HG03066 (cell line): Measurements from ENCODE around the gene CST1.
A peak's percentile ranks its signal among the peaks of the same experiment; 100 is the strongest.
"Not testable (repeated sequence)": the region's sequence is repeated elsewhere in the genome, so short reads cannot be mapped to it uniquely, and the experiment has no call there.

ENCODE experiments used
- ATAC-seq: cut with Tn5 transposase; IDR thresholded peaks from one replicate; pipeline ENCODE4 v1.9.1; 2021; ENCODE audit warnings: low read depth; ENCODE audit not compliant: unreplicated experiment

CST1 gene

DNA sequence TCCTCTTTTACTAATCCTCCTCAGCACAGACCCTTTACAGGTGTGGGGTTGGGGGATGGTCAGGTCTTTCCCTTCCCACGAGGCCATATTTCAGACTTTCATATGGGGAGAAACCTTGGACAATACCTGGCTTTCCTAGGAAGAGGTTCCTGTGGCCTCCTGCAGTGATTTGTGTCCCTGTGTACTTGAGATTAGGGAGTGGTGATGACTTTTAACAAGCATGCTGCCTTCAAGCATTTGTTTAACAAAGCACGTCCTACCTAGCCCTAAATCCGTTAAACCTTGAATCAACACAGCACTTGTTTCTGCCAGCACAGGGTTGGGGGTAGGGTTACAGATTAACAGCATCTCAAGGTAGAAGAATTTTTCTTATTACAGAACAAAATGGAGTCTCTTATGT lies 6.1 kb upstream of the CST1 start:
- ATAC-seq: not testable (repeated sequence)

DNA sequence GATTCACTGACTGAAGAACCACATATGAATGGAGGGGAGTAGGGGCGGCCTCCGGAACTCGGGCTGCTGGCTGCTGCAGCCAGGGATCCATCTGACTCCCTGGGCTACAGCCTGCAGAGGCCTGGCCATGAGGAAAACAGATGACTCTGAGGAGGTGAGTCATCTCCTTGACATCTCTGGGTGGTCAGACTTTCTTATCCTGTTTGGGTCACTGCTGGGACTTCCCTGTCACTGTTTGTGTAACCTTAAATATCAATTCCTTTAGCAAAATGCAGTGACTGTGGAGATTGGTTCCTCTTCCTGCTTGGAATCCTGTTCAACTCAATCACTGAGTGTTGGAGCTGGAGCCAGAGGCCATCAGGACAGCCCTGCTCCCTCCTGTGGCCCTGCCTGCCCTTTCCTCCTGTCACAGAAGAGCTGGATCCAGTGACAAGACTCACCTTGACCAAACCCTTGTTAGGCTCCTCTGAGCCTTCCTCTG lies 4.4 kb upstream of the CST1 start:
- not testable (repeated sequence) for ATAC-seq

DNA sequence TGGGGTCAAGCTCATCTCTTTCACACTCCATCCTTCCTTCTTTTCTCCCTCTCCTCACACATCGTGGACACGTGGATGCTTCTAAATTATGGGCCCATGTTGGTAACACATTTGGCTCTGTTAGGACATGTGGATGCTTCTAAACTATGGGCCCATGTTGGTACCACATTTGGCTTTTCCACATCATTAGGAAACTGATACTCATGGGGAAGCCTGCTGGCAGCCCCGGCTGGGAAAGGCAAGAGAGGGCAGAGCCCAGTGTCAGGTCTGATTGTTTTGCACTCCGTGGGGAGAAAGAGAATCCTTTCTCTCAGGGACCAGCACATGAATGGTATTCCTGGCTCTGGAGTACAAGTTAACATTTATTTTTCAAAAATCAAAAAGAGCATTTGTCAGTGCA lies 4.0 kb upstream of the CST1 start:
- ATAC-seq: no peak

DNA sequence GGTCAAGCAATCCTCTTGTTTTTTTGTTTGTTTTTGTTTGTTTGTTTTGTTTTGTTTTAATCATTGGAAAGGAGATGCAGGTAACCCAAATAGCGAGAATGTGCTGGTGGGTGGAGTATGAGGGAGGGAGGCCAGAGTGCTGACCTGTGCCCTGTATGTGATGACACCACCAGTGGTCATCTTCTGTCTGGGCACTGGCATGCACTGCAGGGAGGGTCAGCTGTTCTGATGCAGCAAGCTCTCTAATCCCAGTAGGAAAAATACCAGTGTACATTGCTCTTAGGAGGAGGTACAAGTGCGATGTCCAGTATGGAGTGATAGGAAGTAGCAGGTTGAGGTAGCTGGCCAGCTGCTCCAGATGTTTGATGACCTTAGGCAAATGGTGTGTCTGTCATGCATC lies 2.9 kb upstream of the CST1 start:
- ATAC-seq: no peak

DNA sequence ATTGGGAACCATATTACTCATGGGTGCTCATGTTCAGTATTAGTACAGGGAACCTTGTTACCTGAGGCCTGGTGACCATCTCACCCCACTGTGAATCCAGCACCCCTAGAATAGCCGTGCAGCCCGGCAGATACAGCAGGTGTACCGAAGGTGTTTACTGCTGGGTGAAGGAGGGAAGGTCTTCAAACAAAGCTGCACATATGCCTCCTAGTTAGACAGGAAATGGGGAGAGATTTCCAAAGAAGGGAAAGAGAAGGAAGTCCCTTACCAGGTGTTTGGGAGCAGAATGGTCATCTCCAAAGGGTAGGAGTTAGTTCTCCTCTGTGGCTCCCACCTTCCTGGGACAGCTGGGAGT lies 2.4 kb upstream of the CST1 start:
- no peak for ATAC-seq

DNA sequence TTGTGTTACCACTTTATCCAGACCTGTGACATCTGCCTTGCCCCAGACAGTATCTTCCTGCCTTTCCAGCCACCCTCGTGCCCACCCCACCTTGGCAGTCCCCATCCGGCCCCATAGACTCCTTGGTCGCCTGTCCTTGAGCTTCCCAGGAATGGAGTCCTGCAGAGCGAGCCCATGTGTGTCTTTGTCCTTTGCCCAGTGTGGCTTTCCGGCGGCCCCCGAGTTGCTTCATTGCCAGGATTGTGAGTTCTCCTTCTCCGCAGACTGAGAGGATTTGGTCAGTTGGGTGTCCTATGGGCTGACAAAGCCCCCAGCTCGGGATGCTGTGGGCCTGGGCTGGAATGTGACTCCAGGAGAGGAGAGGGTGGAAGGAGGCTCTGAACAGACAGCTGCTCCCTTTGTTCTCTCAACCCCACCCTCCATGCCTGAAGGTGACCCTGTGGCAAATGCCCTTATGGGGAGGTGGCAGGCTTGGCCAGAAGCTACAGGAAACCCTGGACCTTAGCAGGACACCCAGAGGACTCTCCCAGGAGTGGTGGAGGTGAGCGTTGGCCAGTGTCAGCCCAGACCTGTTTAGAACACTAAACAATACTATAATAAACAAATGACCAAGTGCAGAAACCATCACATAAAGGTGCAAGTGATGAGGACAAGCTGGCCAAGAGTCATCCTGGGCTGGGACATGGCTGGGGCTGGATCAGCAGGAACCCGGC lies 1.9 kb upstream of the CST1 start:
- no peak for ATAC-seq

DNA sequence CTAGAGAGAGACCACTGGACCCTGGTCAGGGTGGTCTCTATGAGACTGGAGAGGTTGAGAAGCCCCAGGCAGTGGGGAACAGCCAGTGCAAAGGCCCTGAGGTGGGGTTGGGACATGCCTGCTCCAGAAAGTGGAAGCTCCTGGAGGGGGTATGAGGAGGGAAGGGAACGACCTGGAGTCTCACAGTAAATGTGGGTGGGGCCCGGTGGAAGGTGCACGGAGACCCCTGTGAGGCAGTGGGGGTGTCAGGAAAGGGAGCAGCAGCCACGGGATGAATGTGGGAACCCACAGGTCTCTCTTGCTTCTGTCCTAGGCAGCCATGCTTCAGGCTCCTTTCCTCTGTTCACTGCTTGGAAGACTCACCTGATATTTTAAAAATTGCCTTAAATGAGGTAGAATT lies 1.3 kb upstream of the CST1 start:
- ATAC-seq: no peak

DNA sequence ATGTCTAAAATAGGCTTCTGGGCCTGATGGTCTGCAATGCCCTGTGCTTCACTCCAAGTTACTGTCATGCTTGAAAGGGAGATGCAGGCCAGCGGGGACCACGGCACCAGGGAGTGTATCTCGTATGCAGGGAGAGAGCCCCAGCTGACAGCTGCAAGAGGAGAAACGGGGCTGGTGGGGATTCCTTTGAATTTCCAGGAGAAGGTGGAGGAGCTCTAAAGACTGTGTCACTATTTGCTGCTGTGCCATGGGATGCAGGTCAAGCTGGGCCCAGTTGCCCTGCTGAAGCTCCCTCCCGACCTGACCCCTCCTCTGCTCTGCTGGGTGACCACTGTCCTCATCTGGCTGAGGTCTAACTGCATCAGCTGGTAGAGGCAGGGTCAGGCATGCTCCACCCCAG lies 989 bp downstream of the CST1 start:
- no peak for ATAC-seq

DNA sequence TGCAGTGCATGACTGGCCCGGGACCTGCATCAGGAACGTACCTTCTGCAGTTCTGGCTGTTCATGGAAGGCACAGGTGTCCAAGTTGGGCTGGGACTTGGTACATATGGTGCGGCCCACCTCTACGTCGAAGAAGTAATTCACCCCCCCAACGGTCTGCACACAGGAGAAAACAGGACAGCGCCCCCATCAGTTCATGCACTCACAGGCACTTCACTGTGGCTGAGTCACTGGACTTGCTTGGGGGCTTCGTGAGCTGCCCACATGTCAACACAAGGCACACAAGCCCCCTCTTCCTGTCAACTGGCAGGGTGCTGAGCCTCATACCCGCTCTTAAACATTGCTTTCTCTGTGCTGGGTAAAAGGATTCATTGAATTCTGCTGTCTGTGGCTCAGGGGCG lies 1.8 kb downstream of the CST1 start:
- ATAC-seq: not testable (repeated sequence)

DNA sequence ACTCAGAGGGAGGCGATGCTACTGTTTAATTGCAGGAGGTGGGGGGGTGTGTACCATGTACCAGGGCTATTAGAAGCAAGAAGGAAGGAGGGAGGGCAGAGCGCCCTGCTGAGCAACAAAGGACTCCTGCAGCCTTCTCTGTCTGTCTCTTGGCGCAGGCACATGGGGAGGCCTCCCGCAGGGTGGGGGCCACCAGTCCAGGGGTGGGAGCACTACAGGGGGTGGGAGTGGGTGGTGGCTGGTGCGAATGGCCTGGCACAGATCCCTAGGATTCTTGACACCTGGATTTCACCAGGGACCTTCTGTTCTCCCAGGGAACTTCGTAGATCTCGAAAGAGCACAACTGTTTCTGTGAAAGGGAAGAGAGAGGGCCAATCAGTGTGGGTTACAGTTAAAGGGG lies 3.2 kb downstream of the CST1 start:
- not testable (repeated sequence) for ATAC-seq

DNA sequence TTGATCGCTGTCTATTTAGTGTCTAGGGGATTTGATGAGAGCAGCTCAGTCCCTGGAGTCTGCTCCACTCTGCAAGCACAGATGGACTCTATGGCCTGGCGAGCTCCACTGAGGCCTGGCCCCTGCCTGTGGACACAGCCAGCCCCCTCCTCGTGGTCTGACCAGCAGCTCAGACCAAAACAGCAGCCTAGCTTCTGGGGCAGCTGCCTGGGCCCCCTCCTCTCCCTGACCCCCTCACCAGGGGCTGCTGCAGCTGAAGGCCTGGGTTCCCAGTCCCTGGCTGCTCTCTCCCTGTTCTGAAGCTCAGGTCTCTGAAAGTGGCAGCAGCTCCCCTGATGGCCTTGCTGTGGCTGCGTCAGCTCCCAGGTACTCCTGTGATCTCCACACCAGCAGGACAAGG lies 3.6 kb downstream of the CST1 start:
- not testable (repeated sequence) for ATAC-seq

DNA sequence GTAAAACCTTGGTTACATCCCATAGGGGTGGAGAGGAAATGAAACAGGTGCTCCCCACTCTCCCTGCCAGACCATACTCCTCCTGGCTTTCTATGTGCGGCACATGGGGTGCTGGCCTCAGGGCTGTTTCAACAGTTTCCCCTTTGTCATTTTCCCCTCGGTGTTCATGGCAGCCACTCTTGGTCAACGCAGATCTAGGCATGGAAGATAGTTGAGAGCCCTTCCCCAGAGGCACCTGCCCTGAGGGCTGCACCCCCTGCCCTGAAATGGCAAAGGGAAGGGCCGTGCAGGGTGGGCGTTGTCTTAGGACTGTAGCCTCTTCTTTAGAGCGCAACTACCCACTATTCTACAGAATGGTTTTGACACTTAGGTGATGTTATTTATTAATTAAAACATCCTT lies 4.4 kb downstream of the CST1 start:
- ATAC-seq: no peak

DNA sequence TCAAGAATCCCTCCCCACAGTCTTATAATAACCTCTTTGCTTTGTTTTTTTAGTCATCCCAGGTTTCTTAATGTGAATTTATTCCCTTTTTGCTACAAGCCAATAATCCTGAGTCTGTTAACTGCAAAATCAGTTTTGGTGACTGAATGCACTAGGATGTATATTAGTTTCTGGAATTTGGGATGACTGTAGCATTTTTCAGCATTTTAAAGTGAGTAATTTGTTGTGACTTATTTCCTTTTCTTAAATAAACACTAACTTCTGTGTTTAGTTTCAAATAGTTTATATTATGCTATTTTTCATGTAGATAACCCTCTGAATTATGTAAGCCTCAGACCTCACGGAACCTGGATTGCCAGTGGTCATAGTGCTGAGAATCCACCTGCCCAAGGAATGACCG lies 5.5 kb downstream of the CST1 start:
- ATAC-seq: no peak

DNA sequence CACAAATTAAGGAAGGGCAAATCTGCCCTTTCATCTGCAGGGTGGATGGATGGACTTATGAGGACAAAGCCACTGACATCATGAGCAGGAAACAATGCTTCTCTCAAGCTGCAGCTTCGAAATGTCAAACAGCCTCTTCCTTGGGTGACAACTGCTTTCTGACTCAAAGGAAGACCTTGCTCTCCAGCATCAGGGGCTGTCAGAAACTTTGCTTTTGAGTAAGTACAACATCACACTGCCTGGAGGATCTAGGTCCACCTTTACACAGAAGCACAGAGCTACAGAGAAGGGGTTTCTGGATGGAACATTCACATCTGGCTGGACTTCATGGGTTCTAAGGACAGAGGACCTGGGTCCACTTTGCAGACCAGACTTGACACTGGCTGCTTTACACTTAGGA lies 5.9 kb downstream of the CST1 start:
- no peak for ATAC-seq

DNA sequence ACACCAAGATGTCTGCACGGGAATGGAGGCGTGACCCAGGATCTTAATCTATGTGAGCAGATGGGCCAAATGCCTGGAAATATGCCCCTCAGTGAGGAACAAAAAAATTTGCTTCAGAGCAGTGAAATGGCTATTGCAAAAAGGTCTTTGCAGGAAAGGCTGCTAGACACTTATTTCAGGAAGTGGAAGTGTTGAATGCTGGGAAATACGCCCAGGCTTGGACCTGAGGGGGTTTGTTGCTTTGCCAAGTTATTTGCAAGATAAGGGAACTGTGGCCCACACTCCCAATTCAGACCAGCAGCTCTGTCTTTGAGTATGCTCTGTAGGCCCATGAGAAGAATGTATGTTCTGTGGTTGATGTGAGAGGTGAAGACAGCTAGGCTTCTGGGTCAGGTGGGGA lies 15.3 kb downstream of the CST1 start:
- ATAC-seq: not testable (repeated sequence)

DNA sequence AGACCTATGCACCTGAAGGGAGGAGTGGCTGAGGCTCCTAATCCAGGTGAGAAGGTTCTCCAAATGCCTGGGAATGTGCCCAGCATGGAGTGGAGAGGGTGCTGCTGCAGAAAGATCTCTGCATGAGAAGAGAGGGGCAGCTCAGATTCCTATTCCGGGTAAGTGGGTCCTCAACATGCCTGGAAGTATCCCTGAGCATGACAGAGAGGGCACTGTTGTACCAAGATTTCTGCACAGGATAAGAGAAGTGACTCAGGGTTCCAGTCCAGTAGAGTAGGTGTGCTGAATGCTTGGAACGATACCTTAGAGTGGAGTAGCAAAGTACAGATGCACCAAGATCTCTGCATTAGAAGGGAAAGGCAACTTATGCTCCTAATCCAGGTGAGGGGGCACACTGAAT lies 15.8 kb downstream of the CST1 start:
- ATAC-seq: not testable (repeated sequence)

DNA sequence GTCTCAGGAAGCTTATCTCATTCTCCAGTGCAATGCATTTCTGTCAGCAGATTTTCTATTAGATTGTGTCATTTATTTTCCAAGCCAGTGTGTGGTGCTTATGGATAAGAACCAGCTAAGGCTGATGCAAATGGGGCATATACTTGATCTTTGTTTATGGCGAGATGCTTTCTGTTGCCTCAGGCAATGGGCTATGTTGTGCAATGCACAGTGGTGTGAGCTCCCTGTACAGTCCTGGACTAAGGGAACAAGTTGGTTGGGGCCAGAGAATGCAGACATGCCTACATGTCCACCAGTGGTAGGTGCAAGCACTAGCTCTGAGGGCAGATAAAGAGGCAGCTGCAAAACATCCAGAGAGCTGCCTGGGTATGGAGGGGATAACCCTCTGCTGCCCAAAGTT lies 16.3 kb downstream of the CST1 start:
- ATAC-seq: not testable (repeated sequence)

DNA sequence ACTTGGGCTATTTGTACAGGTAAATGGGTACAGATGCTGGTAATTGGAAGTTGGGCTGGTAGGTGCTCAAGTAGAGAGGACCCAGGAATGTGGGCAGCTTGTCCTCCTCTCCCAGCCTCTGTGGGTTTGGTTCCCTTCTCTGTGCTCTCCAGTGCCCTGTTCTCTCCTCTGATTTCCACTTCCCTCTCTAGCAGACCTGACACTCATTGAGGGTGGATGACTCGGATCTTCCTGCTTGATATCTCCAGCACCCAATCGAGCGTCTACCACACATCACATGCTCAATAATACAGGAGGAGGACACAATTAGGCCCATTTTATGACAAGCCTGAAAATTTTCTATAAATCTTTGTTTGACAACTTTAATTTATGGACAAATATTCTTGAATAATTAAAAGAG lies 23.7 kb downstream of the CST1 start:
- ATAC-seq: no peak

DNA sequence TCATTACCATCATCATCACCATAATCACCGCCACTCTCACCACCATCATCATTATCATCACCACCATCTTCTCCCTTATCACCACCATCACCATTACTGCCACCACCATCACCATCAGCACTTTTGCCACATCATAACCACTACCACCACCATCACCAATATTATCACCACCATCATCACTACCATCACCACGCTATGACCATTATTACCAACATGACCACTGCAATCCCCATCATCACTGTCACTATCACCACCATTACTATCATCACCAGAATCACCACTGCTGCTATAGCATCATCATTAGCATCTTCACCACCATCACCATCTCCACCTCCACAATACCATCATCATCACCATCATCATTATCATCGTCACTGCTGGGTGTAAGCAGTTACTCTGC lies 25.6 kb downstream of the CST1 start:
- no peak for ATAC-seq

DNA sequence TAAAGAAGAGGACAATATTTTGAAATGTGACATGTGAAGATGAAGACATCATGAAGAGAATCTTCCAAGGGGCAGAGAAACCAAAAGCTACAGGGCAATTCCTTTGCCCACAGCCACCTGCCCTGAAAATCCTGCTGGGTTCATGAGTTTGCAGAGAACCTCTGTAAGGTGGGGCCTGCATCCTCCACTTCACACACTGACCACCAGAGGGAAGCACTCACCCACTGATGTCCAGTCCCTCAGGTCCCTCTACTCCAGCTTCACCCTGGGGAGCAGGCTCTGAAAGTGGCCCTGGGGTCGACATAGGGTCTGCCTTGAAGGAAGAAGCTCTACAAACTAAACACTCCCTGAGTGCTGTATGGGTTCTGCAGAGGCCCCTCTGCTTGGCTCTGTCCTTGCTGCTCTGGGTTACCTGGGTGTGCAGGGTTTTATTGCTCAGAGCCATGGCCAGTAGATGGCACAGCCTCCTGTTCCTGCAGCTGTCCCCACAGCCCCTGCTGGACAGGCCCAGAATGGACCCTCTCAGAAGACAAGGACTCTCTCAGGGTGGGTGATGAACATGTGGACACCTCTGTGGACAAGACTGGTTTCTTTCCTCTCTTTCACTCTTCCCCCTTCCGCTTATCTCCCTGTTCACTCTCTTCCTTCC lies 27.0 kb downstream of the CST1 start:
- ATAC-seq: peak; percentile 58

DNA sequence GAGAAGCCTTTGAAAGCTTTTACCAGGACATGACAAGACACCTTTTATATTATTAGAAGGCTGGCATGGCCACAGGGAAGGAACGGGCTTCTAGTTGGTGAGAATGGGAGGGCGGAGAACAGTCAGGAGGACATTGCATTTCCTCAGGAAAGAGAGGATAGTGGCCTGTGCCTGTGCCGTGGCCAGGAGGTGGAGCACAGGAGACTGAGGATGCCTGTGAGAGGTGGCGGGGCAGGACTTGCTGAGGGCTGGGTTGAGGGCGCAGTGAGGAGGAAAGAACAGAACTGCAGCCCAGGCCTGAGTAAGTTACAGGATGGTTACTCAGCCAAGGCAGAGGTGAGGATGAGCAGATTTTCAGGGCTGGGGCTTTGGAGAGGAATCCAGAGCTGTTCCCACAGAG lies 27.9 kb downstream of the CST1 start:
- not testable (repeated sequence) for ATAC-seq

DNA sequence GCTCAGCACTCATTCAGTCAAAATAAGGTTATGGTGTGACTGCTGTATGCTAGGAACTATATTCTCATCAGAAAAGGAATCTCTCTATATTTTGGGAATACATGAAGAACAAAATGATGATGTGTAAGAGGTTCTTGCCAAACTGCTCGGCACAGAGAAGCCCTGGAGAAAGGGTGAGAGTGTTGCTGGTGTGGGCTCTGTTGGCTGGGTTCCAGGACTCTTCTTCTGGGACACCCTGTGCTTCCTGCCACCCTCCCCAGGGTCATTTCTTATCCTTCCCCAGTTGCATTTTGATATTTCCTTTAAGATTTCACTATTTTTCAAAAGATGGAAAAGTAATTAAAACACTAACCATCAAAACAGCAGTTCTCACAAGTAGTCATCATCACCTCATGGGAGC lies 28.8 kb downstream of the CST1 start:
- ATAC-seq: no peak
